IMR-90 (cell line): ENCODE data around the gene RAB26. TPM values are rescaled to one million over a fixed set of nuclear protein-coding genes. Genes with fewer than 3 reads are reported as not detected.

Source experiments
- ATAC-seq: fragments of 200-7000 bp; cut with Tn5 transposase; 2 replicates; pipeline ENCODE4 v1.9.1; 2020; ENCODE audit warnings: low read depth, mild to moderate bottlenecking, moderate library complexity
- BruUV-seq: library from RNA; stranded (reverse); fragments of 400-500 nt; replicated peaks from 2 replicates; lab custom pipeline; 2021; lab: Mats Ljungman, UMichigan
- CTCF ChIA-PET: fragments of 300-600 bp; formaldehyde crosslinking; extraction: SDS; loops from one replicate; lab custom pipeline; 2021; ENCODE audit warnings: antibody characterized with exemption; lab: Yijun Ruan, JAX
- POLR2A ChIA-PET: fragments of 300-600 bp; sonication (Branson Sonifier 250); formaldehyde crosslinking; loops from one replicate; lab custom pipeline; 2022; ENCODE audit warnings: antibody characterized with exemption; ENCODE audit not compliant: unreplicated experiment; lab: Charles Lee
- DNase-seq: peaks from one replicate; pipeline ENCODE4 v3.0.0; 2013
- H2AFZ ChIP-seq: replicated peaks from 2 replicates; pipeline ENCODE3; 2013; ENCODE audit warnings: low read length, mild to moderate bottlenecking; ENCODE audit not compliant: poor library complexity
- H2AK5ac ChIP-seq: 2 replicates; pipeline ENCODE4 v1.6.1; 2013; ENCODE audit warnings: low read depth, low read length, inconsistent platforms
- H2AK9ac ChIP-seq: replicated peaks from 2 replicates; pipeline ENCODE3; 2013; ENCODE audit warnings: mild to moderate bottlenecking, low read depth, low read length, moderate library complexity; ENCODE audit not compliant: poor library complexity
- H2BK120ac ChIP-seq: 2 replicates; pipeline ENCODE4 v1.6.1; 2013; ENCODE audit warnings: low read depth, low read length, inconsistent platforms
- H2BK15ac ChIP-seq: 3 replicates; pipeline ENCODE4 v1.6.1; 2013; ENCODE audit warnings: low read depth, low read length, inconsistent platforms
- H2BK20ac ChIP-seq: 2 replicates; pipeline ENCODE4 v1.6.1; 2013; ENCODE audit warnings: low read depth, mild to moderate bottlenecking, inconsistent platforms, low read length, moderate library complexity
- H2BK5ac ChIP-seq: 2 replicates; pipeline ENCODE4 v1.6.1; 2013; ENCODE audit warnings: mild to moderate bottlenecking, low read depth, low read length, inconsistent platforms; ENCODE audit not compliant: poor library complexity, severe bottlenecking
- H3K14ac ChIP-seq: replicated peaks from 2 replicates; pipeline ENCODE4 v1.6.1; 2013; ENCODE audit warnings: low read depth, low read length, inconsistent platforms
- H3K18ac ChIP-seq: 2 replicates; pipeline ENCODE4 v1.6.1; 2013; ENCODE audit warnings: low read depth, low read length, control low read depth
- H3K23ac ChIP-seq: 2 replicates; pipeline ENCODE4 v1.6.1; 2013; ENCODE audit warnings: low read depth, low read length, inconsistent platforms
- H3K27ac ChIP-seq: 2 replicates; pipeline ENCODE4 v1.5.1; 2013; ENCODE audit warnings: mild to moderate bottlenecking, control low read depth, low read length; ENCODE audit not compliant: insufficient read depth
- H3K27me3 ChIP-seq: 2 replicates; pipeline ENCODE4 v1.6.1; 2013; ENCODE audit warnings: low read length; ENCODE audit not compliant: control insufficient read depth, insufficient read depth
- H3K36me3 ChIP-seq: 2 replicates; pipeline ENCODE4 v1.6.1; 2013; ENCODE audit warnings: low read length, mixed read lengths; ENCODE audit not compliant: control insufficient read depth, insufficient read depth
- H3K4ac ChIP-seq: 2 replicates; pipeline ENCODE4 v1.6.1; 2013; ENCODE audit warnings: low read depth, low read length, inconsistent platforms
- H3K4me1 ChIP-seq: 2 replicates; pipeline ENCODE4 v1.6.1; 2013; ENCODE audit warnings: low read length, mixed read lengths; ENCODE audit not compliant: control insufficient read depth, insufficient read depth
- H3K4me2 ChIP-seq: 2 replicates; pipeline ENCODE4 v1.6.1; 2013; ENCODE audit warnings: low read depth, mild to moderate bottlenecking, control low read depth, low read length, moderate library complexity
- H3K4me3 ChIP-seq: 2 replicates; pipeline ENCODE4 v1.5.1; 2013; ENCODE audit warnings: low read depth, mild to moderate bottlenecking, control low read depth, low read length, moderate library complexity; ENCODE audit not compliant: insufficient read depth
- H3K56ac ChIP-seq: 2 replicates; pipeline ENCODE4 v1.6.1; 2013; ENCODE audit warnings: low read length, inconsistent platforms; ENCODE audit not compliant: insufficient read depth; ENCODE audit errors: extremely low read depth
- H3K79me1 ChIP-seq, 2 experiments: 2 replicates each; pipeline ENCODE4 v1.6.1; 2013; ENCODE audit warnings: low read length in 2 of 2, inconsistent platforms in 1 of 2, low read depth in 1 of 2
- H3K9ac ChIP-seq: 2 replicates; pipeline ENCODE4 v1.6.1; 2013; ENCODE audit warnings: low read depth, low read length, control low read depth
- H3K9me1 ChIP-seq: 2 replicates; pipeline ENCODE4 v1.6.1; 2013; ENCODE audit warnings: low read length, inconsistent platforms; ENCODE audit not compliant: insufficient read depth
- H3K9me3 ChIP-seq: 2 replicates; pipeline ENCODE4 v1.6.1; 2013; ENCODE audit warnings: low read length; ENCODE audit not compliant: control insufficient read depth, insufficient read depth
- H4K20me1 ChIP-seq: 2 replicates; pipeline ENCODE4 v1.6.1; 2013; ENCODE audit warnings: low read length, inconsistent platforms; ENCODE audit not compliant: insufficient read depth
- H4K5ac ChIP-seq: 2 replicates; pipeline ENCODE4 v1.6.1; 2013; ENCODE audit warnings: mild to moderate bottlenecking, low read depth, low read length, control low read depth
- H4K8ac ChIP-seq, 2 experiments: 2 replicates each; pipeline ENCODE4 v1.6.1; 2013; ENCODE audit warnings: low read depth in 2 of 2, low read length in 2 of 2, control low read depth in 1 of 2, inconsistent platforms in 1 of 2
- H4K91ac ChIP-seq: 2 replicates; pipeline ENCODE4 v1.6.1; 2013; ENCODE audit warnings: low read depth, low read length, inconsistent platforms; ENCODE audit not compliant: insufficient read depth
- FOS ChIP-seq: fragments of 150-350 bp; IDR thresholded peaks from 2 replicates; pipeline ENCODE4 v1.6.1; 2016; ENCODE audit warnings: low read depth, low read length
- MAFK ChIP-seq: IDR thresholded peaks from 2 replicates; pipeline ENCODE4 v1.6.1; 2012; ENCODE audit warnings: low read depth, low read length, improper control_type of control experiment
- MAZ ChIP-seq: IDR thresholded peaks from 2 replicates; pipeline ENCODE4 v1.6.1; 2012; ENCODE audit warnings: low read depth, mild to moderate bottlenecking, low read length, improper control_type of control experiment, moderate library complexity, borderline replicate concordance
- MXI1 ChIP-seq: IDR thresholded peaks from 2 replicates; pipeline ENCODE4 v1.6.1; 2012; ENCODE audit warnings: low read depth, mild to moderate bottlenecking, low read length, moderate library complexity, borderline replicate concordance
- RAD21 ChIP-seq: IDR thresholded peaks from 2 replicates; pipeline ENCODE4 v1.6.1; 2012; ENCODE audit warnings: low read length, improper control_type of control experiment
- USF2 ChIP-seq: fragments of 150-350 bp; IDR thresholded peaks from 2 replicates; pipeline ENCODE4 v1.6.1; 2017; ENCODE audit warnings: mild to moderate bottlenecking, antibody characterized with exemption, low read length, low read depth
- WGBS, 2 experiments: methylation state at CpG; one replicate each; pipeline versions ENCODE4 v1.1.5 to v1.1.7; 2013; ENCODE audit warnings: missing lambda C conversion rate in 2 of 2; ENCODE audit not compliant: insufficient read length in 1 of 2; ENCODE audit errors: extremely low coverage in 2 of 2; 5-methylcytosine and 5-hydroxymethylcytosine counted together
- dilution Hi-C: fragments of 300-500 bp; cut with HindIII; formaldehyde crosslinking; loops from one replicate; pipeline ENCODE4 v1.14.3; 2018; ENCODE audit warnings: low sequenced_read_pairs; ENCODE audit not compliant: unreplicated experiment
- in situ Hi-C: fragments of 300-500 bp; cut with MboI; formaldehyde crosslinking; loops from 3 replicates; pipeline ENCODE4 v1.14.3; 2019; ENCODE audit warnings: low sequenced_read_pairs, inconsistent platforms, mixed read lengths
- intact Hi-C: fragments of 100-400 bp; cut with micrococcal nuclease; formaldehyde crosslinking; loops from 2 replicates; pipeline ENCODE4 v1.10.0; 2022
- polyA plus RNA-seq, 3 experiments: library from polyadenylated mRNA; depleted of rRNA; stranded (reverse); fragments of >200 nt; gene quantifications; 2 replicates each; pipeline ENCODE4 v1.2.3, GENCODE V29; 2012; ENCODE audit warnings: low replicate concordance in 1 of 3
- total RNA-seq: library from RNA; depleted of rRNA; stranded (reverse); fragments of >200 nt; gene quantifications from 2 replicates; pipeline ENCODE4 v1.2.3, GENCODE V29; 2012

The RAB26 gene
- total and polyA plus RNA-seq, 2 of the 4 experiments (the other 2 are of a cell fraction): 1.1 to 4.5 TPM

- Histone ChIP-seq H2AK5ac (no peak overlapping the region), H3K79me1 (no peaks in the 10 kb centered on the region)
Measured at GRCh38 chr16:2186505-2186904, 38.1 kb downstream of the RAB26 start.

More at GRCh38 chr16:2186505-2186904, 38.1 kb downstream of the RAB26 start:
- H3K4me2 ChIP-seq: no peak overlapping the region
- TF ChIP-seq FOS (no peak), MAFK (no peak), USF2 (no peak), RAD21 (no peak), MXI1 (no peak), MAZ (no peak)
- no peaks in the 10 kb centered on the region for H3K9me3 ChIP-seq
- no peaks in the 10 kb centered on the region; the same call in 1 of the 2 replicates for H3K27me3 ChIP-seq
- H2BK15ac ChIP-seq: no peak overlapping the region
- POLR2A ChIA-PET: no interaction called here
- peaks cover 3% of the 10 kb centered on the region; the same call in 1 of the 2 replicates for H3K9me1 ChIP-seq
- H3K27ac ChIP-seq: no peak overlapping the region
- ATAC-seq (no peak), DNase-seq (no peak)
- H3K23ac ChIP-seq: no peak overlapping the region
- no peaks in the 10 kb centered on the region for H3K4me1 ChIP-seq
- no peak overlapping the region for H3K56ac ChIP-seq
- H3K4ac ChIP-seq: no peak overlapping the region
- dilution Hi-C loops: no loop called here
- H3K18ac ChIP-seq: no peak overlapping the region
- no TSS peak for BruUV-seq
- no peak overlapping the region for H2BK5ac ChIP-seq
- no peak overlapping the region for H4K5ac ChIP-seq
- no peak overlapping the region for H4K8ac ChIP-seq
- 79% methylated on average over 17 of the region's 20 CpGs; no CpG with 5 or more reads in 1 of the 2 experiments for WGBS, 2 experiments
- H4K91ac ChIP-seq: no peak overlapping the region
- CTCF ChIA-PET: no interaction called here
- no peak overlapping the region for H3K14ac ChIP-seq
- in situ Hi-C loops: no loop called here
- H3K9ac ChIP-seq: no peak overlapping the region
- H2BK120ac ChIP-seq: no peak overlapping the region
- H2BK20ac ChIP-seq: no peak overlapping the region
- intact Hi-C loops: no loop called here
- H2AK9ac ChIP-seq: no peak overlapping the region
- peaks cover 7% of the 10 kb centered on the region; the same call in 1 of the 2 replicates for H4K20me1 ChIP-seq
- no peaks in the 10 kb centered on the region for H3K36me3 ChIP-seq
- H2AFZ ChIP-seq: no peak overlapping the region
- no peak overlapping the region for H3K4me3 ChIP-seq
